ENCODE results near the gene STT3A.
"Not testable (repeated sequence)": the region's sequence is repeated elsewhere in the genome, so short reads cannot be mapped to it uniquely, and the experiment has no call there.

The STT3A gene

DNA sequence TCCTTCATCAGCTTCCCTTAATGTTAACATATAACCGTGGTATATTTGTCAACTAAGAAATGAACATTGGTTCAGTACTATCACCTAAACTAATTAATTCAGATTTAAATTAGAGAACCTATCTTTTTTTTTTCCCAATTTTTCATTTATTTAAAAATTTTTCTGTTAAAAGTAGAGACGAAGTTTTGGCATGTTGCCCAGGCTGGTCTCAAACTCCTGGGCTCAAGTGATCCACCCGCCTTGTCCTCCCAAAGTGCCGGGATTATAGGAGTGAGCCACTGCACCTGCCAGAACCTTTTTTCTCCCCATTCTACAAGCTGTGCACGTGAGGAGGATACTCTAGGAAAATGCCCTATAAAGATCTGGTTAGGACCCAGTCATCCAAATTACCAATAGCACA, 19.7 kb upstream of the STT3A start:
- no peaks in the 10 kb centered on the region for H3K27me3 Mint-ChIP-seq (ENCODE audit: low read depth)
- peaks cover 26% of the 10 kb centered on the region for H3K36me3 Mint-ChIP-seq (ENCODE audit: low read depth)
- H3K4me1 Mint-ChIP-seq (ENCODE audit: low read depth): peaks cover 22% of the 10 kb centered on the region
- H3K4me3 Mint-ChIP-seq: no peak overlapping the region
- no peaks in the 10 kb centered on the region for H3K9me3 Mint-ChIP-seq
- no peak overlapping the region for H3K27ac Mint-ChIP-seq

- not testable (repeated sequence) for H3K4me1 Mint-ChIP-seq (ENCODE audit: low read depth); H3K4me3 Mint-ChIP-seq; H3K9me3 Mint-ChIP-seq; H3K27ac Mint-ChIP-seq; H3K27me3 Mint-ChIP-seq (ENCODE audit: low read depth)
- H3K36me3 Mint-ChIP-seq (ENCODE audit: low read depth): peaks cover 43% of the 10 kb centered on the region
Measured at GRCh38 chr11:125577181-125577580, 15.5 kb upstream of the STT3A start.

- no peaks in the 10 kb centered on the region for H3K9me3 Mint-ChIP-seq
- H3K27ac Mint-ChIP-seq: no peak overlapping the region
- peaks cover 46% of the 10 kb centered on the region for H3K36me3 Mint-ChIP-seq (ENCODE audit: low read depth)
- no peaks in the 10 kb centered on the region for H3K4me1 Mint-ChIP-seq (ENCODE audit: low read depth)
- no peaks in the 10 kb centered on the region for H3K27me3 Mint-ChIP-seq (ENCODE audit: low read depth)
- no peak overlapping the region for H3K4me3 Mint-ChIP-seq
Measured at GRCh38 chr11:125578783-125579182, 13.9 kb upstream of the STT3A start.

GRCh38 chr11:125579811-125580210, 12.8 kb upstream of the STT3A start:
- Mint-ChIP-seq H3K36me3 (ENCODE audit: low read depth) (peaks cover 48% of the 10 kb centered on the region), H3K27me3 (ENCODE audit: low read depth) (no peaks in the 10 kb centered on the region), H3K4me1 (ENCODE audit: low read depth) (no peaks in the 10 kb centered on the region), H3K27ac (no peak overlapping the region), H3K9me3 (no peaks in the 10 kb centered on the region), H3K4me3 (no peak overlapping the region)

- Mint-ChIP-seq H3K36me3 (ENCODE audit: low read depth) (peaks cover 35% of the 10 kb centered on the region), H3K4me3 (no peak overlapping the region), H3K27ac (no peak overlapping the region), H3K9me3 (no peaks in the 10 kb centered on the region), H3K27me3 (ENCODE audit: low read depth) (no peaks in the 10 kb centered on the region), H3K4me1 (ENCODE audit: low read depth) (peaks cover 4% of the 10 kb centered on the region)
Measured at GRCh38 chr11:125583496-125583895, 9.2 kb upstream of the STT3A start.

GRCh38 chr11:125585487-125585886, 7.2 kb upstream of the STT3A start:
- Mint-ChIP-seq H3K27me3 (ENCODE audit: low read depth) (no peaks in the 10 kb centered on the region), H3K4me3 (no peak overlapping the region), H3K27ac (no peak overlapping the region), H3K9me3 (no peaks in the 10 kb centered on the region), H3K4me1 (ENCODE audit: low read depth) (peaks cover 5% of the 10 kb centered on the region), H3K36me3 (ENCODE audit: low read depth) (peaks cover 24% of the 10 kb centered on the region)

- peaks cover 11% of the 10 kb centered on the region for H3K4me1 Mint-ChIP-seq (ENCODE audit: low read depth)
- H3K4me3 Mint-ChIP-seq: no peak overlapping the region
- no peaks in the 10 kb centered on the region for H3K27me3 Mint-ChIP-seq (ENCODE audit: low read depth)
- no peak overlapping the region for H3K27ac Mint-ChIP-seq
- peaks cover 18% of the 10 kb centered on the region for H3K36me3 Mint-ChIP-seq (ENCODE audit: low read depth)
- H3K9me3 Mint-ChIP-seq: no peaks in the 10 kb centered on the region
Measured at GRCh38 chr11:125586623-125587022, 6.0 kb upstream of the STT3A start.

- no peaks in the 10 kb centered on the region for H3K9me3 Mint-ChIP-seq
- H3K36me3 Mint-ChIP-seq (ENCODE audit: low read depth): peaks cover 18% of the 10 kb centered on the region
- H3K27ac Mint-ChIP-seq: no peak overlapping the region
- peaks cover 13% of the 10 kb centered on the region for H3K4me1 Mint-ChIP-seq (ENCODE audit: low read depth)
- no peak overlapping the region for H3K4me3 Mint-ChIP-seq
- no peaks in the 10 kb centered on the region for H3K27me3 Mint-ChIP-seq (ENCODE audit: low read depth)
Measured at GRCh38 chr11:125587480-125587879, 5.2 kb upstream of the STT3A start.

- Mint-ChIP-seq H3K27ac (no peak overlapping the region), H3K9me3 (no peaks in the 10 kb centered on the region), H3K4me1 (ENCODE audit: low read depth) (peaks cover 14% of the 10 kb centered on the region), H3K4me3 (no peak overlapping the region), H3K27me3 (ENCODE audit: low read depth) (no peaks in the 10 kb centered on the region), H3K36me3 (ENCODE audit: low read depth) (peaks cover 22% of the 10 kb centered on the region)
Measured at GRCh38 chr11:125588505-125588904, 4.1 kb upstream of the STT3A start.

- H3K27me3 Mint-ChIP-seq (ENCODE audit: low read depth): no peaks in the 10 kb centered on the region
- peaks cover 19% of the 10 kb centered on the region for H3K36me3 Mint-ChIP-seq (ENCODE audit: low read depth)
- H3K9me3 Mint-ChIP-seq: no peaks in the 10 kb centered on the region
- peak overlapping the region; percentile 99 for H3K4me3 Mint-ChIP-seq
- H3K27ac Mint-ChIP-seq: peak overlapping the region; percentile 95
- H3K4me1 Mint-ChIP-seq (ENCODE audit: low read depth): peaks cover 37% of the 10 kb centered on the region
Measured at GRCh38 chr11:125591649-125592304, 875 bp upstream of the STT3A start.

DNA sequence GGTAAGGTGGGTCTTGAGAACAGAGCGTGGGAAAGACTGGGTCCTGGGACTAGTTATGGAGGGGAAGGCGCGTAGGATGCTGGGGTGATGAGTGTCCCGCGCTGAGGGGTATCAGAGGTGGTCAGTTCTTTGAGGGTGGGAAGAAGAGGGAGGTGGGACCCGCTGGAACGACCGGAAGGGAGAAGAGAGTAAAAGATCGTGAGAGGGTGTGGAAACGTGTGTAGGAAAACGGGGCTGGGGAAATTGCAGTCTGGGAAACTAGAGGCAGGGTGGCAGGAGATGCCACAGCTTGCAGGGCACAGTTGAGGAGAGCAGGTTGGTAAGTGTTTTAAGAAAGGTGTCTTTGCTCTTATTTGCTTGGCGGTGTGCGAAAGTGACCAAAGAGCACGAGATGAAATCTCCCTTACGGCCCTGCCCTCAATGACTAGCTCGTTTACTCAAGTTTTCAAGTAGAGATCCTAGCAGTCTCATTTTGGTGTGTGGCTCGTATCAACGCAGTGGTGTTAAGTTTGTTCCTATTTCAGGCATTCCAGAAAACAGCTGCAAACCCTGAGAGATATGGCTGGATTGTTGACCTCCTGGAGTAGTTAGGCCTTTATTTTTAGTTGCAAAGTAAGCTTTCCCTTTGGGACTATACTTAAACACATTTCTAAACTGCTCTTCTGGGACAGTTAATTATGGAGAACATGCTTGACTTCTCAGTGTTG, 615 bp downstream of the STT3A start:
- Mint-ChIP-seq H3K9me3 (no peaks in the 10 kb centered on the region), H3K4me3 (peak overlapping the region; percentile 99), H3K27me3 (ENCODE audit: low read depth) (no peaks in the 10 kb centered on the region), H3K36me3 (ENCODE audit: low read depth) (peaks cover 26% of the 10 kb centered on the region), H3K27ac (peak overlapping the region; percentile 95), H3K4me1 (ENCODE audit: low read depth) (peaks cover 40% of the 10 kb centered on the region)

- H3K4me3 Mint-ChIP-seq: peak overlapping the region; percentile 62
- peaks cover 36% of the 10 kb centered on the region for H3K4me1 Mint-ChIP-seq (ENCODE audit: low read depth)
- no peaks in the 10 kb centered on the region for H3K9me3 Mint-ChIP-seq
- no peaks in the 10 kb centered on the region for H3K27me3 Mint-ChIP-seq (ENCODE audit: low read depth)
- H3K36me3 Mint-ChIP-seq (ENCODE audit: low read depth): peaks cover 34% of the 10 kb centered on the region
- no peak overlapping the region for H3K27ac Mint-ChIP-seq
Measured at GRCh38 chr11:125594958-125595357, 2.3 kb downstream of the STT3A start.

DNA sequence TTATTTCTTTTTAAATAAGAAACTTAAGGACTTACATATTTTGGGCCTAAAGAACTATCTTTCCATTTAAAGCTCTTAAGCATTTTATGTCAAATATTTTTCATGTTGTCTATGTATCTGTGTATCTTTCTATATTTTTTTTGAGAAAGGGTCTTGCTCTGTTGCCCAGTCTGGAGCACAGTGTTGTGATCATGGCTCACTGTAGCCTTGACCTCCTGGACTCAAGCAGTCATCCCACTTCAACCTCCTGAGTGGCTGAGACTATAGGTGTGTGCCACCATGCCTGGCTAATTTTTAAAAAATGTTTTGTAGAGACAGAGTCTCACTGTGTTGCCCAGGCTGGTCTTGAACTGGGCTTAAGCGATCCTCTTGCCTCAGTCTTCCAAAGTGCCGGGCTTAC, 8.0 kb downstream of the STT3A start:
- H3K9me3 Mint-ChIP-seq: no peaks in the 10 kb centered on the region
- no peak overlapping the region for H3K4me3 Mint-ChIP-seq

GRCh38 chr11:125603207-125603606, 10.6 kb downstream of the STT3A start:
- peaks cover 49% of the 10 kb centered on the region for H3K36me3 Mint-ChIP-seq (ENCODE audit: low read depth)

More for the DNA sequence above, 8.0 kb downstream of the STT3A start:
- H3K4me1 Mint-ChIP-seq (ENCODE audit: low read depth): peaks cover 15% of the 10 kb centered on the region
- no peak overlapping the region for H3K27ac Mint-ChIP-seq
- H3K36me3 Mint-ChIP-seq (ENCODE audit: low read depth): peaks cover 48% of the 10 kb centered on the region
- no peaks in the 10 kb centered on the region for H3K27me3 Mint-ChIP-seq (ENCODE audit: low read depth)

GRCh38 chr11:125605417-125605816, 12.8 kb downstream of the STT3A start:
- Mint-ChIP-seq H3K27ac (no peak overlapping the region), H3K4me3 (no peak overlapping the region), H3K36me3 (ENCODE audit: low read depth) (peaks cover 52% of the 10 kb centered on the region), H3K27me3 (ENCODE audit: low read depth) (no peaks in the 10 kb centered on the region), H3K4me1 (ENCODE audit: low read depth) (peaks cover 2% of the 10 kb centered on the region), H3K9me3 (no peaks in the 10 kb centered on the region)

More at GRCh38 chr11:125603207-125603606, 10.6 kb downstream of the STT3A start:
- Mint-ChIP-seq H3K27me3 (ENCODE audit: low read depth) (no peaks in the 10 kb centered on the region), H3K9me3 (no peaks in the 10 kb centered on the region), H3K27ac (no peak overlapping the region), H3K4me3 (no peak overlapping the region), H3K4me1 (ENCODE audit: low read depth) (peaks cover 2% of the 10 kb centered on the region)

All from T-helper 1 cell treated with Interleukin-12 subunit alpha and Interleukin-12 subunit beta and Interleukin-4 antibody, amounts not matched to agents 30 μg/mL and 1 μg/mL, for 36 hours (primary cell).